GM13976 (cell line): ENCODE results near the gene UBALD1.

Experiments
- DNase-seq: peaks from one replicate; pipeline ENCODE4 v3.0.0; 2012; ENCODE audit warnings: low spot score
- CTCF ChIP-seq: IDR thresholded peaks from 2 replicates; pipeline ENCODE4 v1.5.1; 2012; ENCODE audit warnings: borderline replicate concordance, mild to moderate bottlenecking; ENCODE audit not compliant: insufficient read depth; ENCODE audit errors: extremely low read depth, missing control alignments, control extremely low read depth
- in situ Hi-C: fragments of 300-500 bp; cut with MboI; formaldehyde crosslinking; loops from one replicate; pipeline ENCODE4 v1.12.0; 2022; ENCODE audit warnings: low sequenced_read_pairs, mixed read lengths, inconsistent platforms; ENCODE audit not compliant: unreplicated experiment

UBALD1 gene

GRCh38 chr16:4597174-4597573 is 17.5 kb downstream of the UBALD1 start:
- no peak for DNase-seq
- no peak for TF ChIP-seq CTCF
- in situ Hi-C loops = no loop called here

GRCh38 chr16:4594433-4595410 is 20.0 kb downstream of the UBALD1 start:
- in situ Hi-C loops = no loop called here
- DNase-seq = no peak

GRCh38 chr16:4593086-4593485 is 21.6 kb downstream of the UBALD1 start:
- no peak for TF ChIP-seq CTCF
- in situ Hi-C loops = no loop called here
- no peak for DNase-seq

More at GRCh38 chr16:4594433-4595410, 20.0 kb downstream of the UBALD1 start:
- TF ChIP-seq CTCF = no peak

GRCh38 chr16:4591706-4592470 is 22.8 kb downstream of the UBALD1 start:
- in situ Hi-C loops = no loop called here
- no peak for TF ChIP-seq CTCF
- DNase-seq = no peak

GRCh38 chr16:4591191-4591590 is 23.5 kb downstream of the UBALD1 start:
- in situ Hi-C loops = no loop called here
- DNase-seq = no peak
- no peak for TF ChIP-seq CTCF

- in situ Hi-C loops = no loop called here
- no peak for TF ChIP-seq CTCF
- DNase-seq = no peak
Observed at GRCh38 chr16:4588961-4589360, 25.7 kb downstream of the UBALD1 start.
